ENCODE data around the gene CACNG4. TPM values are rescaled to one million over a fixed set of nuclear protein-coding genes. Genes with fewer than 3 reads are reported as not detected.

CACNG4 gene
- total RNA-seq: not detected in 2 replicates

DNA sequence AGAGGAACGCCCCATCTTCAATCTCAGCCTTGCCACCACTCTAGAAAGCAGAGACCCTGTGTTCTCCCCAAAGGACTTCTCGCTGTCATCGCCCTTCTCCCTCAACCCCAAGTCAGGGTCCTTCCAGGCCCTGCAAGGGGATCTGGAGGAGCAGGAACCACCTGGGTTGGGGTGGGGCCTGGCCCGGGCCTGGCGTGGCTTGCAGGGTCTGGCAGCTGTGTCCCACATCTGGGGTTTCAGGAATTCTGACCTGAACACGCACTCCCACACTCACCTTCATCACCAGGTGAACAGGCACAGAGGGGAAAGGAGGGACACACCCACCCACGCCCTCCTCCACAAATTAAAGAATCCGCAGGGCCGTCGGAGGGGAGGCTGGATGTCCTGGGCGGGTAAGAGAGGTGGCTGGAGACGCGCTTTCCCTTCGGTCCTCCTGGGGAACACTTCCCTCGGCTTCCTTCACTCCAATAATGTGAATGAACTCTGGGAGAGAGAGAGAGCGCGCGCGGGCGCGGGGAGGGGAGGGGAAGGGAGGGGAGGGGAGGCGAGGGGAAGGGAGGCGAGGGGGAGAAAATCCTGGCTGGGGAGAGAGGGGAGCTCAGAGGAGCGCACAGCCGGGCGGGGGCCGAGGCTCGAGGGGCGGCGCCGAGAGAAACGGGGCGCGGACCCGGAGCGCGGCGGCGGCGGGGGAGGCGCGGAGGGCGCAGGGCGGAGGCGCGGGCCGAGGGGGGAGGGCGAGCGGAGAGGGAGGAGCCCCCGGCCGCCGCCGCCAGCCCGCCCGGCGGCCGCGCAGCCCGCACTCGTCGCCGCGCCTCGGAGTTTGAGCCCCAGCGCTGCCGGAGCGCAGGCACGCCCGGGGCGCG lies at the start of gene CACNG4:
Gene CACNG4, plus strand, starts transcription at position 799 of the 863 bp plus-strand sequence. CDS start 205 bp downstream, outside the sequence.
- peak within 1 kb of the TSS; percentile 69 for H3K4me3 Mint-ChIP-seq
- no peaks in the 10 kb centered on the region for H3K36me3 Mint-ChIP-seq (ENCODE audit: low read depth)
- H3K27me3 Mint-ChIP-seq: peaks cover 68% of the 10 kb centered on the region
- intact Hi-C loops (cut with micrococcal nuclease): no loop called here
- peaks cover 7% of the 10 kb centered on the region for H3K4me1 Mint-ChIP-seq
- no peak within 1 kb of the TSS for H3K27ac Mint-ChIP-seq
- no peaks in the 10 kb centered on the region for H3K9me3 Mint-ChIP-seq
- no peak for DNase-seq

DNA sequence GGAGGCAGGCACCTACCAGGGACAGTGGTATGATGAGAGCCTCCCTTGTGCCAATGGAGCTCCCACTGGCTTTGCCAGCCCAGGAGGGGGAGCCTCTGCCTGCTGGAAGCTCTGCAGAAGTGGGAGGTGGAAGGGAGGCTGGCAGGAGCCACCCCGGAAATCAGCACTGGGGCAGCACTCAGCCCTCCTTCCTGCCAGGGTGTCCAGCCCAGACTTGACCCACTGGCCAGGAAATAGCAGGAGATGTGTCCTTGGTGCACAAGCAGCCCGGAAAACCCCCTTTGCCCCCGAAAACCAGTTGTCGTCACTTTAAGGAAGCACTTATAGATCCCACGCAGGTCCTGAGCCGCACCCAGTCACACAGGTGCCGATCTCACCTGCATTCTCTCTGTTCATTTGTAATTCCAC lies 49.3 kb upstream of the CACNG4 start:
- intact Hi-C loops (cut with micrococcal nuclease): no loop called here
- H3K9me3 Mint-ChIP-seq: no peaks in the 10 kb centered on the region
- H3K4me1 Mint-ChIP-seq: no peaks in the 10 kb centered on the region
- no peaks in the 10 kb centered on the region for H3K36me3 Mint-ChIP-seq (ENCODE audit: low read depth)
- H3K27ac Mint-ChIP-seq: no peak overlapping the region
- no peaks in the 10 kb centered on the region for H3K27me3 Mint-ChIP-seq
- DNase-seq: no peak
- no peak overlapping the region for H3K4me3 Mint-ChIP-seq

DNA sequence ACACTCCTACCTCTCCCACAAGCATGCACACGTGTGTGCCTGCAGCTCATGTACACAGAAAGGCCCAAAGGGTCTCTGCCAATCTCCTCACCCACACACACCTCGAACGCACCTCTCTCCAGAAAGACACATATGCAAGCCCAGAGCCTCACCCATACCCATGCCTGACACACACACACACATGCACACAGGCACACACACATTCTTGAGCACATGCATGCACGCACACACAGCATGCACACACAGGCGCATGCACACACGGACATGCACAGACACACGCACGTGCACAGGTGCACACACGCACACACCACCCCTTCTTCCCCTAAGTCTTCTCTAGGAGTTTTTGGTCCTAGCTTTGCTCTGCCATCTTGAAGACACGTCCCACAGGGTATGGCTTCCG lies 48.7 kb upstream of the CACNG4 start:
- Mint-ChIP-seq H3K27me3 (peaks cover 3% of the 10 kb centered on the region), H3K4me1 (no peaks in the 10 kb centered on the region), H3K36me3 (ENCODE audit: low read depth) (no peaks in the 10 kb centered on the region), H3K4me3 (no peak overlapping the region), H3K9me3 (no peaks in the 10 kb centered on the region), H3K27ac (no peak overlapping the region)
- DNase-seq: no peak
- intact Hi-C loops (cut with micrococcal nuclease): no loop called here

DNA sequence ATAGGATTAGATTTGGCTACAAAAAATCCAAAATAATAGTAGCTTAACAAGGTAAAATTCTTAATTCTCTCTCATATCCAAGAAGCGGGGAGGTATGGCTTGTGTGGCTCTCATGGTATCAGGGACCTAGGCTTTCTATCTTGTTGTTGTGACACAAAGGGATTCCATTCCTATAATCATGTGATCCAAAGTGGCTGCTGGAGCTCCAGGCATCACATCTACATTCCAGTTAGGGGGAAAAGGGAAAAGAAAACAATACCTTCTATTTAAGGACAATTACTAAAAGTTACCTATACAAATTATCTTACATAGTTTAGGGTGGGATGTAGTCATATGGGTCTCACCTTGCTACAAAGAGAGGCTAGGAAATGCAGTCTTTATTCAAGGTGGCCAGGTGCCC lies 47.6 kb upstream of the CACNG4 start:
- intact Hi-C loops (cut with micrococcal nuclease): no loop called here
- no peak for DNase-seq
- peaks cover 3% of the 10 kb centered on the region for H3K27me3 Mint-ChIP-seq
- H3K36me3 Mint-ChIP-seq (ENCODE audit: low read depth): no peaks in the 10 kb centered on the region
- no peak overlapping the region for H3K4me3 Mint-ChIP-seq
- no peaks in the 10 kb centered on the region for H3K9me3 Mint-ChIP-seq
- no peak overlapping the region for H3K27ac Mint-ChIP-seq
- H3K4me1 Mint-ChIP-seq: no peaks in the 10 kb centered on the region

DNA sequence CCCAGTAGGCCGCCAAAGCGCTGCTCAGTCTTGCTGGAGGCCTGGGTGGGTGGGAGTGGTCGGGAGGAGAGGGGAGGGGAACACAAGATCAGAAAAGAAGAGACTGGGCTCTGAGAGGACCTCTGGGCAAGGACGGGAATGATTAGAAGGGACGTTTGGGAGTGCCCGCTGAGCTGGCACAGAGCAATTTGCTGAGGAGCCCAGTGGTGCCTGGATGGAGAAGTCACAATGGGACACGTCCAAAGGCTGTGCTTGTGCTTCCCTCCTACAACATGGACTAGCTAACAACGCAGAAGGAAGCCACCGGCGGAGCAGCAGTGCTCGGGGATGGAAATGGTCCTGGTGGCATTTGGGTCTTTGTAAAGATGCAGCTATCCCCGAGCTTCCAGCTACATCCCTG lies 45.6 kb upstream of the CACNG4 start:
- Mint-ChIP-seq H3K36me3 (ENCODE audit: low read depth) (no peaks in the 10 kb centered on the region), H3K27me3 (peaks cover 7% of the 10 kb centered on the region), H3K4me1 (no peaks in the 10 kb centered on the region), H3K4me3 (no peak overlapping the region), H3K9me3 (no peaks in the 10 kb centered on the region), H3K27ac (no peak overlapping the region)
- intact Hi-C loops (cut with micrococcal nuclease): no loop called here
- DNase-seq: no peak

DNA sequence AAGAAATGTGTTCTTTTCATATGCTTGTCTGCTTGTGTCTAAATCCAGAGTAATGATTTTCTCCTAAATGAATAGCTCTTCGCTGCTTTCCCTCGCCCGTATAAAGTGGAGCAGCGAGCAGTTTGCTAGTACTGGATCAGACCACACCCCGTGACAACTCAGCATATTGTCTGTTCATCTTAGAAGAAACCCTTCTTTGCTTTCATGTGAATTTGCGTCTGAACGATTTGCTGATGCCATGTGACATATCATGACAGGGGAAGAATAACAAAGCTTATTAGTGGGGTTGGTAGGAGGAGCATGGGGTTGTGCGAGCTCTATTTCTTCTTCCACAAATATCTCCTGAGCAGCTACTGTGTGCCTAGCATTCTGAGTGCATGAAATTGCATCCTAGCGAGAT lies 44.1 kb upstream of the CACNG4 start:
- no peak for DNase-seq
- H3K27ac Mint-ChIP-seq: no peak overlapping the region
- H3K4me1 Mint-ChIP-seq: no peaks in the 10 kb centered on the region
- peaks cover 13% of the 10 kb centered on the region for H3K27me3 Mint-ChIP-seq
- H3K4me3 Mint-ChIP-seq: no peak overlapping the region
- H3K36me3 Mint-ChIP-seq (ENCODE audit: low read depth): no peaks in the 10 kb centered on the region
- no peaks in the 10 kb centered on the region for H3K9me3 Mint-ChIP-seq
- intact Hi-C loops (cut with micrococcal nuclease): no loop called here

DNA sequence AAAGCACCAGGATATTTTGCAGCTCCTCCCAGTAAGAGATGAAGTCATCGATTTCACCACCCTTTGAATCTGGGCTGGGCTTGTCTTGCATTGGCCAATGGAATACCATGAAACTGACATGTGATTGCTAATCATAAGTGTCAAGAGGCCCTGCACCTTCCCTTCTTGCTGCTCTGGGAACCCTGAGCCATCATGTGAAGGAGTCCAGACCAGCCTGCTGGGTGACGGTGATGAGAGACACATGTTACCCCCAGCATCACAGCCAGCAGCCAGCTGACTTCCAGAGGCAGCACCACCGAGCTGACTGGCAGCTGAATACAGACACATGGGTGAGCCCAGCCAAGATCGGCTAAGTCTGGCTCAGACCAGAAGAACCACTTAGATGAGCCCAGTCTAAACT lies 43.6 kb upstream of the CACNG4 start:
- H3K4me3 Mint-ChIP-seq: no peak overlapping the region
- no peak for DNase-seq
- intact Hi-C loops (cut with micrococcal nuclease): no loop called here
- H3K4me1 Mint-ChIP-seq: no peaks in the 10 kb centered on the region
- no peaks in the 10 kb centered on the region for H3K9me3 Mint-ChIP-seq
- H3K27me3 Mint-ChIP-seq: peaks cover 13% of the 10 kb centered on the region
- no peak overlapping the region for H3K27ac Mint-ChIP-seq
- H3K36me3 Mint-ChIP-seq (ENCODE audit: low read depth): no peaks in the 10 kb centered on the region

DNA sequence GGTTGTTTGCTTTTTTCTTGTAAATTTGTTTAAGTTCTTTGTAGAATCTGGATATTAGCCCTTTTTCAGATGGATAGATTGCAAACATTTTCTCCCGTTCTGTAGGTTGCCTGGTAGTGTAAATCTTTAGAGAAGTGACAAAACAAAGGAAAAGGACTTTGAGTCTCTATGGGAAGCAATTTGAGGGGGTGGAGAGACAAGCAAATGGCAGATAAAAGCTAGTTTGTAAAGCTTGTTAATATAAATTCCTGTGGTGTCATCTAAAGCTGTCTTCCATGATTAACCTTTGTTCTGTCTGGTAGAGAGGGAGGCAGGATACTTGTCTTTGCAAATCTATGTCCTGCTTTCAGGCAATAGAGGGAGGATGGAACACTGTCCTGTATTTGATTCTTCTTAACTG lies 40.6 kb upstream of the CACNG4 start:
- intact Hi-C loops (cut with micrococcal nuclease): no loop called here
- no peak for DNase-seq
- Mint-ChIP-seq H3K27me3 (peaks cover 26% of the 10 kb centered on the region), H3K4me1 (no peaks in the 10 kb centered on the region), H3K27ac (no peak overlapping the region), H3K36me3 (ENCODE audit: low read depth) (no peaks in the 10 kb centered on the region), H3K4me3 (no peak overlapping the region), H3K9me3 (no peaks in the 10 kb centered on the region)

DNA sequence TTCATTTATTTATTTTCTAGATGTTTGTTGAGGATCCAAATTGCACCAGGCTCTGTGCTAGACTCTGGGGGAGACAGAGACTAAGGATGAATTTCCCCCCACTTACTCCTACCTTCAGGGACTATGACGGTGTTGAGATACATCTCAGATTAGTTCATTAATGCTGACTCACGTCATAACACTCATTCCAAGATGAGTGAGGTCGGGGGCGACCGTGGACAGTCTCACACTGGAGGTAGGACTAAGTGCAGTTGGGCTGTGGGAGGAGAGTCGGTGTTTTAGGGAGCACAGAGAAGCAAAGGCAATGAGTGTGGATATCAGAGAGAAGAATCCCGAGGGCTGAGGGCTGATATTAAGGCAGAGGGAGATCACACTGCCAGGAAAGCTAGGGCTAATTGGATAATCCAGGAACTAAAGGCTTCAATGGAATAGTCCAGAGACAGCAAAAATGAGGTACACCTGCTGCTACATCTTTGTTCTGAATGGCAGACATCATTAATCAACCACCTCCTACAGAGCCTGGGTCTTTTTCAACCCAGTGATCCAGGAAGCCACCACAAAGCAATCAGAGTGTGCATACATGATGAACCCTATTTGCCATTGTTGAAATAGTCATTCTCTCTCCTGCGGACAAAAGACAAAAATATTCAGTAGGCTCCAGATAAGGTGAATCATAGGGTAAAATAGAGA lies 38.6 kb upstream of the CACNG4 start:
- Mint-ChIP-seq H3K4me1 (no peaks in the 10 kb centered on the region), H3K4me3 (no peak overlapping the region), H3K36me3 (ENCODE audit: low read depth) (no peaks in the 10 kb centered on the region), H3K27me3 (peaks cover 28% of the 10 kb centered on the region), H3K27ac (no peak overlapping the region), H3K9me3 (no peaks in the 10 kb centered on the region)
- no peak for DNase-seq
- intact Hi-C loops (cut with micrococcal nuclease): no loop called here

DNA sequence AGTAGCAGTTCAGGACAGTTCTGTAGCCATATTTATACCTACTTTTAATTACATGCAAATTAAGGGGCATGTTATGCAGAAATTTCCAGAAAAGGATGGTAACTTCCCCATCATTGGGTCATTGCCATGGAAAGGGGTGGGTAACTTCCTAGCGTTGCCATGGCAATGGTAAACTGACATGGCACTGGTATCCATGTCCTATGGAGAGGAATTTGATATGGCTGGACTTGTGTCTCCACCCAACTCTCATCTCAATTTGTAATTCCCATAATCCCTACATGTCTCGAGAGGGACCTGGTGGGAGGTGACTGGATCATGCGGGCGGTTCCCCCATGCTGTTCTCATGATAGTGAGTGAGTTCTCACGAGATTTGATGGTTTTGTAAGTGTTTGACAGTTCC lies 35.6 kb upstream of the CACNG4 start:
- no peak overlapping the region for H3K4me3 Mint-ChIP-seq
- H3K4me1 Mint-ChIP-seq: no peaks in the 10 kb centered on the region
- intact Hi-C loops (cut with micrococcal nuclease): no loop called here
- H3K27ac Mint-ChIP-seq: no peak overlapping the region
- H3K27me3 Mint-ChIP-seq: peaks cover 24% of the 10 kb centered on the region
- H3K36me3 Mint-ChIP-seq (ENCODE audit: low read depth): no peaks in the 10 kb centered on the region
- no peaks in the 10 kb centered on the region for H3K9me3 Mint-ChIP-seq
- no peak for DNase-seq

DNA sequence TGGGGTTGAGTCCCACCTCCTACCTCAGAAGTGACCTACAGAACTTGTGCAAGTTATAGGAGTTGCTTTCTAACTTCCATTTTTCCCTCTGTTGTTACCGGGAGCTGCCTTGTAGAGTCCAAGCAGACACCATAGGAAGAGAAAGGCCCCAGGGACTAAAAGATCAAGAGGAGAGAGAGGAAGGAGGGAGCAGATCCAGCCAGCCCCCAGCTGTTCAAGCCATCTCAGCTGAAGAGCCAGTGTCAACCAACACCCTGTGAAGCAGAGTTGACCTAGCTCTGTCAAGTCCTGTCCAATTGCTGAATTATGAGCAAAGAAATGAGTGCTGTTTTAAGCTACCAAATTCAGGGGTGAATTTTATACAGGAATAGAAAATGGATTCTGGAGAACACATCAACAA lies 34.9 kb upstream of the CACNG4 start:
- Mint-ChIP-seq H3K36me3 (ENCODE audit: low read depth) (no peaks in the 10 kb centered on the region), H3K27ac (no peak overlapping the region), H3K4me3 (no peak overlapping the region), H3K4me1 (no peaks in the 10 kb centered on the region), H3K9me3 (no peaks in the 10 kb centered on the region), H3K27me3 (peaks cover 19% of the 10 kb centered on the region)
- DNase-seq: no peak
- intact Hi-C loops (cut with micrococcal nuclease): no loop called here

DNA sequence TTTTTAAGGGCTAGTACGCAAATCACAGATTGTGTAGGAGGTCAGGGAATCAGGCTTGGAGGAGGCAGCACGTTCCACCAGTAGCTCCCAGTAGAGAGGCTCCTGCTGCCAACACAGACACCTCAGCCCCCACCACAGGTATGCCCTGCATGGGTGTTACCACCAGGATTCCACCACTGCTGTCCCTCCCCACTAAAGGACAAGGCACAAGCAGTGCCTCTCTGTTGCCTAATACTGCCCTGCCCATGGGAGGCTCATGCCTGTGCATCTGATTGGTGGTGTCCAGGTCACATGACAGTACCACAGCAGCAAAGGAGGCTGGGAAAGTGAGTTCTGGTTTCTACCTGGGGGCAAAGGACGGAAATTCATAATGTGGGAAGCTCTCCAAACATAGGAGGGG lies 33.6 kb upstream of the CACNG4 start:
- DNase-seq: no peak
- no peaks in the 10 kb centered on the region for H3K9me3 Mint-ChIP-seq
- no peak overlapping the region for H3K27ac Mint-ChIP-seq
- H3K4me3 Mint-ChIP-seq: no peak overlapping the region
- intact Hi-C loops (cut with micrococcal nuclease): no loop called here
- H3K4me1 Mint-ChIP-seq: no peaks in the 10 kb centered on the region
- no peaks in the 10 kb centered on the region for H3K36me3 Mint-ChIP-seq (ENCODE audit: low read depth)
- peaks cover 20% of the 10 kb centered on the region for H3K27me3 Mint-ChIP-seq

DNA sequence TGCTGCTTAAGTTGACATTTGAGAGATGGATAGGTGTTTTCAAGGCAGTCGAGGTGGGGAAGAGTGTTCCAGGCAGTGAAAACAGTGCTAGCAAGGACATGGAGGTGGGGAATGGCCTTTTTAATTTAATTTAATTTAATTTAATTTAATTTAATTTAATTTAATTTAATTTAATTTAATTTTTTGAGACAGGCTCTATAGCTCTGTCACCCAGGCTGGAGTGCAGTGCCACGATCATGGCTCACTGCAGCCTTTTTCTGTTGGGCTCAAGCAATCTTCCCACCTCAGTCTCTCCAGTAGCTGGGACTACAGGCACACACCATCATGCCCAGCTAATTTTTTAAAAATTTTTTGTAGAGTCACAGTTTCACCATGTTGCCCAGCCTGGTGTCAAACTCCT lies 32.2 kb upstream of the CACNG4 start:
- no peak overlapping the region for H3K27ac Mint-ChIP-seq
- H3K9me3 Mint-ChIP-seq: no peaks in the 10 kb centered on the region
- H3K36me3 Mint-ChIP-seq (ENCODE audit: low read depth): no peaks in the 10 kb centered on the region
- DNase-seq: no peak
- H3K27me3 Mint-ChIP-seq: peaks cover 16% of the 10 kb centered on the region
- intact Hi-C loops (cut with micrococcal nuclease): no loop called here
- H3K4me1 Mint-ChIP-seq: no peaks in the 10 kb centered on the region
- no peak overlapping the region for H3K4me3 Mint-ChIP-seq

DNA sequence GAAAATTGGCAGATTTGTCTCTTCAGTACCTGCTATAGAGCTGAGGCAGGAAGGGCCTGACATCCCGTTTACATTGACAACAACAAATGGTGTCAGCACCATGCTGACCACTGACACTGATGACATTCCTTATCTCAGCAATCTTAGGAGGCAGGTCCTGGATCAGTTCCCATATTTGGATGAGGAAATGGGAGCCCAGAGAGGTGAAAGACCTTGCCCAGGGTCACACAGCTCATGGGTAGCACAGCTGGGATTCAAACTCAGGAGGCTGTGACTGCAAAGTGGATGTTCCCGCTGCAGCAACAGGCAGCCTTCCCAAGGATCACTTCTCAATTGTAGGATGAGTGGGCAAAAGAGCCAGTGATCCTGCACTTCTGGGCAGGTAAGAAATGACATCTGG lies 30.5 kb upstream of the CACNG4 start:
- H3K27ac Mint-ChIP-seq: no peak overlapping the region
- peaks cover 12% of the 10 kb centered on the region for H3K27me3 Mint-ChIP-seq
- no peaks in the 10 kb centered on the region for H3K9me3 Mint-ChIP-seq
- no peak overlapping the region for H3K4me3 Mint-ChIP-seq
- H3K4me1 Mint-ChIP-seq: no peaks in the 10 kb centered on the region
- intact Hi-C loops (cut with micrococcal nuclease): no loop called here
- no peaks in the 10 kb centered on the region for H3K36me3 Mint-ChIP-seq (ENCODE audit: low read depth)
- no peak for DNase-seq

All from activated CD4-positive, alpha-beta T cell treated with anti-CD3 and anti-CD28 coated beads, Interleukin-2, amount 10 ng/mL, durations not matched to agents 24 days and 14 days (primary cell).